HEK293T (cell line): Measurements from ENCODE around the gene RPRD1B.
A peak's percentile ranks its signal among the peaks of the same experiment; 100 is the strongest.

Source experiments
- CTCF ChIA-PET: fragments of 350-600 bp; formaldehyde crosslinking; extraction: SDS; loops from one replicate; lab custom pipeline; 2021; ENCODE audit warnings: antibody characterized with exemption, inconsistent platforms; lab: Yijun Ruan, JAX
- POLR2A ChIA-PET: fragments of 350-600 bp; formaldehyde crosslinking; extraction: SDS; loops from one replicate; lab custom pipeline; 2020; ENCODE audit warnings: antibody characterized with exemption, inconsistent platforms; lab: Yijun Ruan, JAX
- DNase-seq: peaks from one replicate; pipeline ENCODE4 v3.0.0; 2012; ENCODE audit warnings: mixed read lengths; ENCODE audit errors: extremely low spot score
- ARNT ChIP-seq: fragments of 450-650 bp; IDR thresholded peaks from 2 replicates; pipeline ENCODE4 v1.6.1; 2017; ENCODE audit warnings: mild to moderate bottlenecking
- BHLHE40 ChIP-seq: fragments of 450-650 bp; IDR thresholded peaks from 2 replicates; pipeline ENCODE4 v1.6.1; 2016; ENCODE audit warnings: mild to moderate bottlenecking, moderate library complexity, borderline replicate concordance
- CTBP1 ChIP-seq: fragments of 450-650 bp; IDR thresholded peaks from 2 replicates; pipeline ENCODE4 v1.6.1; 2016; ENCODE audit warnings: borderline replicate concordance
- ELF4 ChIP-seq: fragments of 450-650 bp; IDR thresholded peaks from 2 replicates; pipeline ENCODE4 v1.6.1; 2017; ENCODE audit warnings: antibody characterized with exemption
- FOXA1 ChIP-seq: fragments of 450-650 bp; IDR thresholded peaks from 2 replicates; pipeline ENCODE4 v1.6.1; 2016; ENCODE audit warnings: mild to moderate bottlenecking
- FOXK2 ChIP-seq: fragments of 450-650 bp; IDR thresholded peaks from 2 replicates; pipeline ENCODE4 v1.6.1; 2016; ENCODE audit warnings: mild to moderate bottlenecking
- FOXM1 ChIP-seq: fragments of 450-650 bp; IDR thresholded peaks from 2 replicates; pipeline ENCODE4 v1.6.1; 2017; ENCODE audit warnings: mild to moderate bottlenecking, borderline replicate concordance
- HDGF ChIP-seq: fragments of 450-650 bp; IDR thresholded peaks from 2 replicates; pipeline ENCODE4 v1.6.1; 2017; ENCODE audit warnings: antibody characterized with exemption, borderline replicate concordance
- L3MBTL2 ChIP-seq: fragments of 450-650 bp; conservative IDR thresholded peaks from 2 replicates; pipeline ENCODE4 v1.6.1; 2016; ENCODE audit warnings: mild to moderate bottlenecking
- LEF1 ChIP-seq: fragments of 450-650 bp; IDR thresholded peaks from 2 replicates; pipeline ENCODE4 v1.6.1; 2017; ENCODE audit warnings: mild to moderate bottlenecking, borderline replicate concordance
- NFRKB ChIP-seq: fragments of 450-650 bp; IDR thresholded peaks from 2 replicates; pipeline ENCODE4 v1.6.1; 2016; ENCODE audit warnings: mild to moderate bottlenecking, moderate library complexity
- PKNOX1 ChIP-seq: fragments of 450-650 bp; IDR thresholded peaks from 2 replicates; pipeline ENCODE4 v1.6.1; 2016
- SP1 ChIP-seq: fragments of 450-650 bp; IDR thresholded peaks from 2 replicates; pipeline ENCODE4 v1.6.1; 2017
- SUZ12 ChIP-seq: fragments of 450-650 bp; IDR thresholded peaks from 2 replicates; pipeline ENCODE4 v1.6.1; 2016; ENCODE audit warnings: mild to moderate bottlenecking
- TARDBP ChIP-seq: fragments of 450-650 bp; IDR thresholded peaks from 2 replicates; pipeline ENCODE4 v1.6.1; 2016
- ZNF384 ChIP-seq: fragments of 450-650 bp; IDR thresholded peaks from 2 replicates; pipeline ENCODE4 v1.6.1; 2016

The RPRD1B gene

GRCh38 chr20:38033330-38034107, at the start of gene RPRD1B, which contains the start of gene TTI1:
Gene RPRD1B (plus strand): TSS chr20:38033746. CDS start chr20:38033948, 202 bp downstream.
Gene TTI1 (minus strand): TSS chr20:38033456. CDS start chr20:38013816, 19,640 bp downstream.
- TF ChIP-seq L3MBTL2 = peak; percentile 97
- peak; percentile 38; the same call in 1 of the 2 replicates for TF ChIP-seq NFRKB
- TF ChIP-seq ELF4 = peak; percentile 53
- TF ChIP-seq ARNT = no peak
- ChIA-PET POLR2A (interaction anchor here (0.6 to 1.9 kb wide), 12 partner anchors 9 to 855 kb away, joined by 3 to 15 read pairs (median 3); no protein-coding TSS in a partner anchor), CTCF (interaction anchor here (0.8 kb wide), 1 partner anchor 15 kb away, joined by 8 read pairs; no protein-coding TSS in a partner anchor)

GRCh38 chr20:37984018-37984785, 49.3 kb upstream of the RPRD1B start:
- TF ChIP-seq FOXM1 = no peak
- no peak for TF ChIP-seq PKNOX1
- no peak for TF ChIP-seq ARNT
- no peak for TF ChIP-seq SUZ12
- TF ChIP-seq TARDBP = no peak
- ChIA-PET POLR2A (no interaction called here), CTCF (no interaction called here)
- no peak for DNase-seq

More at GRCh38 chr20:38033330-38034107, at the start of gene RPRD1B, which contains the start of gene TTI1:
- DNase-seq = peak; percentile 89

- TF ChIP-seq ARNT = no peak
- TF ChIP-seq ELF4 = no peak
- TF ChIP-seq HDGF = no peak
- TF ChIP-seq BHLHE40 = no peak
- no peak for TF ChIP-seq CTBP1
- no peak for TF ChIP-seq L3MBTL2
- TF ChIP-seq FOXM1 = no peak
- no peak for TF ChIP-seq ZNF384
- TF ChIP-seq FOXA1 = no peak
- no peak for TF ChIP-seq LEF1
- no peak for TF ChIP-seq FOXK2
- TF ChIP-seq NFRKB = no peak
- TF ChIP-seq TARDBP = no peak
- ChIA-PET CTCF (no interaction called here), POLR2A (no interaction called here)
- no peak for DNase-seq
Measured at GRCh38 chr20:37986044-37986858, 47.3 kb upstream of the RPRD1B start.

GRCh38 chr20:37986873-37987601, 46.5 kb upstream of the RPRD1B start:
- CTCF ChIA-PET = no interaction called here
- POLR2A ChIA-PET = no interaction called here
- DNase-seq = no peak
- no peak for TF ChIP-seq BHLHE40
- TF ChIP-seq ELF4 = no peak
- no peak for TF ChIP-seq SP1
- no peak for TF ChIP-seq NFRKB
- no peak for TF ChIP-seq LEF1
- no peak for TF ChIP-seq L3MBTL2
- no peak for TF ChIP-seq FOXA1
- TF ChIP-seq FOXK2 = no peak
- TF ChIP-seq FOXM1 = no peak
- TF ChIP-seq PKNOX1 = no peak
- no peak for TF ChIP-seq CTBP1
- TF ChIP-seq HDGF = no peak
- TF ChIP-seq ARNT = no peak
- TF ChIP-seq ZNF384 = no peak
- TF ChIP-seq TARDBP = no peak
- no peak for TF ChIP-seq SUZ12

GRCh38 chr20:37987602-37988290, 45.8 kb upstream of the RPRD1B start:
- no peak for DNase-seq
- TF ChIP-seq FOXA1 (no peak), L3MBTL2 (no peak), TARDBP (no peak), LEF1 (no peak), SUZ12 (no peak), FOXM1 (no peak), PKNOX1 (no peak), FOXK2 (no peak), SP1 (no peak)
- ChIA-PET POLR2A (no interaction called here), CTCF (no interaction called here)
